ENCODE measurements around the gene GPATCH4.

Gene GPATCH4

DNA sequence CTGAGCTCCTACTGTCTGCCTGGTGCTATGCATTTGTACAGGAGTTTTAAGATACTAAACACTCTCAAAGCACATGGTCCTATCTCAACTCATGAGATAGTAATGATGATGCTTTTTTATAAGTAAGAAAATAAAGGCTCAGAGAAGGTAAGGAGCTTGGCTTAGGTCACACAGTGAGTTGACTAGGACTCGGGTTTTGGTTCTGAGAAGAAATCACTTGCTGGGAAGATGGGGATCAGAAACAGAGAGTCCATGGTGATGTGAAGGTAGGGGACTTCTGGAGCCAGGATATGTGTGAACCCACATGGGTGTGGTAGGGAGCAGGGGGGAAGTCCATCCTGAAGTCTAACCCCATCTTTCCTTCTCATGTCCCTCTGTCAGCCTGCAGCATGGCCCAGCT is 44.4 kb upstream of the GPATCH4 start:
- H3K9me3 ChIP-seq (ENCODE audit: severe bottlenecking), result no peaks in the 10 kb centered on the region
- H3K27ac ChIP-seq, result peak overlapping the region; percentile 42
- H3K4me3 ChIP-seq (ENCODE audit: low read depth, low read length), result no peak overlapping the region
- no peak for DNase-seq
- TF ChIP-seq, protein P1, sequence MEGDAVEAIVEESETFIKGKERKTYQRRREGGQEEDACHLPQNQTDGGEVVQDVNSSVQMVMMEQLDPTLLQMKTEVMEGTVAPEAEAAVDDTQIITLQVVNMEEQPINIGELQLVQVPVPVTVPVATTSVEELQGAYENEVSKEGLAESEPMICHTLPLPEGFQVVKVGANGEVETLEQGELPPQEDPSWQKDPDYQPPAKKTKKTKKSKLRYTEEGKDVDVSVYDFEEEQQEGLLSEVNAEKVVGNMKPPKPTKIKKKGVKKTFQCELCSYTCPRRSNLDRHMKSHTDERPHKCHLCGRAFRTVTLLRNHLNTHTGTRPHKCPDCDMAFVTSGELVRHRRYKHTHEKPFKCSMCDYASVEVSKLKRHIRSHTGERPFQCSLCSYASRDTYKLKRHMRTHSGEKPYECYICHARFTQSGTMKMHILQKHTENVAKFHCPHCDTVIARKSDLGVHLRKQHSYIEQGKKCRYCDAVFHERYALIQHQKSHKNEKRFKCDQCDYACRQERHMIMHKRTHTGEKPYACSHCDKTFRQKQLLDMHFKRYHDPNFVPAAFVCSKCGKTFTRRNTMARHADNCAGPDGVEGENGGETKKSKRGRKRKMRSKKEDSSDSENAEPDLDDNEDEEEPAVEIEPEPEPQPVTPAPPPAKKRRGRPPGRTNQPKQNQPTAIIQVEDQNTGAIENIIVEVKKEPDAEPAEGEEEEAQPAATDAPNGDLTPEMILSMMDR (IDR thresholded peaks at IDR 0.05; ENCODE audit: low read depth, low read length), result no peak
- H3K36me3 ChIP-seq, result no peaks in the 10 kb centered on the region
- H3K27me3 ChIP-seq (ENCODE audit: insufficient read depth, low read depth, severe bottlenecking), result peaks cover 5% of the 10 kb centered on the region

DNA sequence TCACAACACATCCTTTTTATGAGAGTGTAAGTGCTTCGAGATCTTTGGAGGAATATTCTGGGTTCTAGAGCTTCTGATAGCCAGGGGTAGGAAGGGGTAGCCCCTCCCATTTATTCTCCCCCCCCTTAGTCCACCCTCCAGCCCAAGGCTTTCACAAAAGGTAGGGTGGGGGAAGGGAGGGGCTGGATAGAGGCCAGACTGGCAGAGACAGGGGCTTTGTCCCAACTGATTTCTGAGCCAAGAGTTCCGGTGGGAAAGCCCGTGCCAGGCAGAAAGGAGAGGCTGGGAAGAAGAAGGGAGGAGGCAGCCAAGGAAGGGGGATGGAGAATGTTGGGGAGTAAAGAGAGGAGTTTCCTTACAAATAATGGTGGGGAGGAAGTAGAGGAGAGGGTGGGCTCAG is 43.8 kb upstream of the GPATCH4 start:
- H3K27me3 ChIP-seq (ENCODE audit: insufficient read depth, low read depth, severe bottlenecking), result peaks cover 5% of the 10 kb centered on the region

DNA sequence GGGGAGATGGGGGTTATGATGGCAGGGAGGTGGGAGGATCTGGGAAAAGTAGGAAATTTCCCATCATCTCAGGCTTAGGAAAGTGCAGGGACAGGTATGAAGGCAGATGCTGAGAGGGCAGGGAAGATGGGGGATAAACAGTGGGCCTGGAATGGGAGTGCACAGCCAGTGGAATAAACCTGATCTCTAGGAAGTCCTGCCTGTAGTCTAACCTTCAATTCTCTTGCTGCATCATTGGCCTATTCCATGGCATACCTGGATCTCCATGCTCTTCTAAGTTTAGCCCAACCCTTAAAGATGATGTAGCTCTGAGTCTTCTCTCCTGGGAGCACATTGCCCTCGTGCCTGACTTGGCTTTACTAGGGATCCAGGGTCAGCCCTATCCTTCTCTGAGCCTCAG is 43.4 kb upstream of the GPATCH4 start:
- Histone ChIP-seq H3K4me3 (ENCODE audit: low read depth, low read length) (no peak overlapping the region), H3K27me3 (ENCODE audit: insufficient read depth, low read depth, severe bottlenecking) (peaks cover 5% of the 10 kb centered on the region), H3K36me3 (no peaks in the 10 kb centered on the region), H3K9me3 (ENCODE audit: severe bottlenecking) (no peaks in the 10 kb centered on the region), H3K27ac (no peak overlapping the region)
- no peak for DNase-seq
- TF ChIP-seq, protein P1 (IDR thresholded peaks at IDR 0.05; ENCODE audit: low read depth, low read length), result no peak

More for the DNA sequence above, 43.8 kb upstream of the GPATCH4 start:
- Histone ChIP-seq H3K36me3 (no peaks in the 10 kb centered on the region), H3K4me3 (ENCODE audit: low read depth, low read length) (no peak overlapping the region), H3K27ac (no peak overlapping the region), H3K9me3 (ENCODE audit: severe bottlenecking) (no peaks in the 10 kb centered on the region)
- no peak for DNase-seq
- TF ChIP-seq, protein P1 (IDR thresholded peaks at IDR 0.05; ENCODE audit: low read depth, low read length), result no peak

DNA sequence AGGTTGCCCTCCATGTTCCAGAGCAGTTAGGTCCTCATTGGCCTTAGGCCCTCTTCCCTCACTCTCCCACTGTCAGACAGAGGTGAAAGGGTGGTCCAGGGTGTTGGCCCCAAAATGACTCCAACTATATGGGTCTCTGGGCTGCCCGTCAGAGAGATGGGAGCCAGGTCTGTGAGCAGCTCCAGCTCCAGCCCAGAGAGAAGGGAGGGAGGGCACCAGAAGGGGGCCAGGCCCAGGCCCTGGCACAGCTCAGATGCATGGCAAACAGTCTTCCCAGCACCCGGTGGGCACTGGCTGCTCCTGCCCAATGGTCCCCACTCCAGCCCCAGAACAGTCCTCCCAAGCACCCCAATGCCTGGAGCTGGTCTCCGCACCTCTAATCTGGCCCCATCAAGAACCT is 42.9 kb upstream of the GPATCH4 start:
- no peak overlapping the region for H3K4me3 ChIP-seq (ENCODE audit: low read depth, low read length)
- H3K9me3 ChIP-seq (ENCODE audit: severe bottlenecking), result no peaks in the 10 kb centered on the region
- peaks cover 5% of the 10 kb centered on the region for H3K27me3 ChIP-seq (ENCODE audit: insufficient read depth, low read depth, severe bottlenecking)
- DNase-seq, result no peak
- no peaks in the 10 kb centered on the region for H3K36me3 ChIP-seq
- TF ChIP-seq, protein P1 (IDR thresholded peaks at IDR 0.05; ENCODE audit: low read depth, low read length), result no peak
- H3K27ac ChIP-seq, result no peak overlapping the region

DNA sequence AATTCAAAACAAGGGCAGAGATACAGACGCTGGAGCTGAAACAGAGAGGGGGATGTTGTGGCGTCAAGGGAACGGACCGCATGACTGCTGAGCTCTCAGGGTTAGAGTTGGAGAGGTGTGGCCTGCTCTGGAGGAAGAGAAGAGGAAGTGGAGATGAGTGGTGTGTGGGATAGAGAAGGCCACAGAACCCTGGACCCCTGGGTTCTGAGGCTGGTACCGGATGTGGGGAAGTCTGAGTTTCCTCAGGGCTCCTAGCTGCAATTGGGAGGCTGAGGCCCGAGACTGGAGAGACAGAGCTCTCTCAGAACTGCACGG is 42.5 kb upstream of the GPATCH4 start:
- no peaks in the 10 kb centered on the region for H3K36me3 ChIP-seq
- TF ChIP-seq, protein P1 (IDR thresholded peaks at IDR 0.05; ENCODE audit: low read depth, low read length), result no peak
- H3K4me3 ChIP-seq (ENCODE audit: low read depth, low read length), result no peak overlapping the region
- no peak overlapping the region for H3K27ac ChIP-seq
- peaks cover 5% of the 10 kb centered on the region for H3K27me3 ChIP-seq (ENCODE audit: insufficient read depth, low read depth, severe bottlenecking)
- DNase-seq, result no peak
- no peaks in the 10 kb centered on the region for H3K9me3 ChIP-seq (ENCODE audit: severe bottlenecking)

DNA sequence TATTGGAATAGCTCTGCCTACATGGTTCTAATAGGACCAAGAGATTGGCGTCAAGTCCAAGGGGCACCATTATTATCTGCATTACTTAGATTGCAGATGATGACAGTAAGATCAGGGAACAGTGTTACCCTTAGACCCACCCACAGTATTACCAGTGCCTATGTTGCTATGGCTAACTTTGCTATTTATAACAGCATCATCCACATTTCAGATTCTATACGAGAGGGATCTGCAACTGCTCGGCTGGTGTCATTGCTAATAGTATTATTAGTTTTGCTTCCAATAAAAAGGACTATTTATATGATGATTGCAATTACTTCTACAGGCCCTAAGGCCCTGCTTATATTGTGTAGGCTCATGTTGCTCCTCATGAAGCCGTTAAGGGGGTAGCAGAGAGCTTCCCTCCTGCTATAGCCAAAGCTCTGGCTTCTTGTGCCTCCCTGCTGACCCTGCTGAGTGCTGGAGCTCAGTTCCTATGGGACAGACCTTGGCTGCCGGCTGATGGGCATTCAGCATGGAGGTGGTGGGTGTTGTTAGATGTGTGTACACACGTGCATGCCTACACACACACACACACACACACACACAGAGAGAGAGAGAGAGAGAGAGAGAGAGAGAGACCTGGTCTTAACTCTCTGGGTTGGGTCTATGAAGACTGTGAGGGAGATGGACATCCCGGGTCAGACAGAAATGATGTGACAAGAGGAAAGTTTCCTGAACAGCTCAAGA is 41.9 kb upstream of the GPATCH4 start:
- Histone ChIP-seq H3K27me3 (ENCODE audit: insufficient read depth, low read depth, severe bottlenecking) (peaks cover 5% of the 10 kb centered on the region), H3K27ac (no peak overlapping the region), H3K36me3 (no peaks in the 10 kb centered on the region)

More for the DNA sequence above, 41.9 kb upstream of the GPATCH4 start:
- no peak for DNase-seq
- Histone ChIP-seq H3K9me3 (ENCODE audit: severe bottlenecking) (no peaks in the 10 kb centered on the region), H3K4me3 (ENCODE audit: low read depth, low read length) (no peak overlapping the region)
- TF ChIP-seq, protein P1 (IDR thresholded peaks at IDR 0.05; ENCODE audit: low read depth, low read length), result peak; percentile 11; the same call in 1 of the 2 replicates

All from WERI-Rb-1 (cell line).